SK-N-SH (cell line): Measurements from ENCODE around the gene ABHD17C.

ENCODE experiments used
- CTCF ChIP-seq: fragments of 200-600 bp; sonication (generic); IDR thresholded peaks from 2 replicates; pipeline ENCODE4 v1.6.1; 2017; ENCODE audit warnings: antibody characterized with exemption, mild to moderate bottlenecking, moderate library complexity
- EP300 ChIP-seq, 2 experiments: IDR thresholded peaks; 2 replicates each; pipeline versions ENCODE4 v1.4.0 to v1.6.1; 2012; ENCODE audit warnings: borderline replicate concordance in 1 of 2, low read depth in 1 of 2, low read length in 1 of 2
- JUND ChIP-seq: IDR thresholded peaks from 2 replicates; pipeline ENCODE4 v1.4.0; 2012
- NFIC ChIP-seq: IDR thresholded peaks from 2 replicates; pipeline ENCODE4 v1.4.0; 2012; ENCODE audit warnings: borderline replicate concordance
- SIN3A ChIP-seq: IDR thresholded peaks from 2 replicates; pipeline ENCODE4 v1.6.1; 2012; ENCODE audit warnings: low read depth, mild to moderate bottlenecking, low read length, moderate library complexity, borderline replicate concordance
- TEAD4 ChIP-seq: IDR thresholded peaks from 2 replicates; pipeline ENCODE4 v1.4.0; 2012; ENCODE audit warnings: mild to moderate bottlenecking, borderline replicate concordance; ENCODE audit not compliant: insufficient read depth
- USF1 ChIP-seq: IDR thresholded peaks from 2 replicates; pipeline ENCODE4 v1.4.0; 2012; ENCODE audit warnings: low read depth, borderline replicate concordance

GRCh38 chr15:80744415-80744814 lies 49.3 kb downstream of the ABHD17C start:
- TF ChIP-seq NFIC (no peak), USF1 (no peak), CTCF (no peak), SIN3A (no peak), TEAD4 (no peak), EP300 (IDR thresholded peaks at IDR 0.05; ENCODE audit: borderline replicate concordance in 1 of 2, low read depth in 1 of 2, low read length in 1 of 2) (no peak), JUND (no peak)
